Measurements from ENCODE around the gene C1orf35. TPM values are rescaled to one million over a fixed set of nuclear protein-coding genes. Genes with fewer than 3 reads are reported as not detected.

C1orf35 gene
- total RNA-seq: 10 to 100 TPM; 11.9 to 14.7 TPM
- long read RNA-seq, transcript C1orf35-201 (8 exons, 1,427 nt): major isoform, 13 of 39 reads
- long read RNA-seq, partial matches to known transcripts: 23 of 39 reads
- long read RNA-seq, other reads (novel, unspliced or antisense): 3 of 39 reads

DNA sequence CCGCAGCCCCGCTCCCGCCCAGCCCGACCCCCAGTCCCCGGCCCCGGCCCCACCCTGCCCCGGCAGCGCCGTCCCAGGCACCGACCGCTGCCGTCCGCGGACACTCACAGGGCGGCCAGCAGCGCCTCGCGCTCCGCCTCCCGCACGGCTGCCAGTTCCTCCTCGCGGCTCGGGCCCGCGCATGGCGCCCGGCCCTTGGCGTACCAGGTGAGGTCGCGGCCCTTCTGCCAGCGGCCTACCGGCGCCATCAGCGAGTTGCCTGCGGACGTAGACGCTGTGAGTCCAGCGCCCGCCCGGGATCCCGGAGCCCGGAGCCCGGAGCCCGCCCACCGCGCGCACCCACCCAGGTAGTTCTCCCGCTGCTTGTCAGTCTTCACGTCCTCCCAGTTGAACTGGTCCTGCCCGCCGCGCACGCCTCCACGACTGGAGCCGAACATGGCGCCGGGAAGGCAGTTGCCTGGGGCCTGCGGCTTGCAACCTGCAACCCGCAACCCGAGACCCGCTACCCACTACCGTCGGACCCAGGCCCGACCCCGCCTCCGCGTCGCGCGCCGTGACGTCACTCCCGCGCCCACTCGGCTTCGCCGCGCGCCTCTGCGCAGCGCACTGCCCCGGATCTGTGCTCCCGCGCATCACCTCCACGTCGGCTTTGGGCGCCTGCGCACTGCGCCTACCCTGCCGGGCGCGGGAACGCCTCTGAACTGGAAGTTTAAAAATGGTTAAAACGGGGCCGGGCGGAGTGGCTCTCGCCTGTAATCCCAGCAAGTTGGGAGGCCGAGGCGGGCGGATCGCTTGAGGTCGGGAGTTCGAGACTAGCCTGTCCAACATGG, at the start of gene C1orf35:
C1orf35 (minus strand) TSS at position 535 of the 830 bp plus-strand sequence; CDS start at position 437, 98 bp downstream.
- DNase-seq (peak; percentile 94 to 96), ATAC-seq (peak; percentile 82)
- intact Hi-C loops (cut with DNase I, micrococcal nuclease): no loop called here

DNA sequence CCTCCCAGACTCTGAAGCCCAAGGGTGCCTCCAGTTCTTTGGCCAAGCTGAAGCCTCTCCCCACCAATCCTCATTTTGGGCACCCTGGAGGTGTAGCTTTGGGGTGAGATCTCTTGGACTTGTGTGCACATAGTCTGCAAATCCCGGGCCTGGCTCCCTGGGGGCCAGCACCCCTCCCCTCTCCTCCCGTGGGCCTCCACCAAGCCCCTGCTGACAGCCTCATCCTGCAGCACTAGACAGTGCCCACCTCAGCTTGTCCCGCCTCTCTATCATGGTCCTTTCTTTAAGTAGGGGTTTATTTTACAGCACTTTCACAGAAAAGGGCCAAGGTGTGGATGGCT, 49.8 kb upstream of the C1orf35 start:
- DNase-seq (no peak), ATAC-seq (no peak)
- intact Hi-C loops (cut with DNase I, micrococcal nuclease): no loop called here

DNA sequence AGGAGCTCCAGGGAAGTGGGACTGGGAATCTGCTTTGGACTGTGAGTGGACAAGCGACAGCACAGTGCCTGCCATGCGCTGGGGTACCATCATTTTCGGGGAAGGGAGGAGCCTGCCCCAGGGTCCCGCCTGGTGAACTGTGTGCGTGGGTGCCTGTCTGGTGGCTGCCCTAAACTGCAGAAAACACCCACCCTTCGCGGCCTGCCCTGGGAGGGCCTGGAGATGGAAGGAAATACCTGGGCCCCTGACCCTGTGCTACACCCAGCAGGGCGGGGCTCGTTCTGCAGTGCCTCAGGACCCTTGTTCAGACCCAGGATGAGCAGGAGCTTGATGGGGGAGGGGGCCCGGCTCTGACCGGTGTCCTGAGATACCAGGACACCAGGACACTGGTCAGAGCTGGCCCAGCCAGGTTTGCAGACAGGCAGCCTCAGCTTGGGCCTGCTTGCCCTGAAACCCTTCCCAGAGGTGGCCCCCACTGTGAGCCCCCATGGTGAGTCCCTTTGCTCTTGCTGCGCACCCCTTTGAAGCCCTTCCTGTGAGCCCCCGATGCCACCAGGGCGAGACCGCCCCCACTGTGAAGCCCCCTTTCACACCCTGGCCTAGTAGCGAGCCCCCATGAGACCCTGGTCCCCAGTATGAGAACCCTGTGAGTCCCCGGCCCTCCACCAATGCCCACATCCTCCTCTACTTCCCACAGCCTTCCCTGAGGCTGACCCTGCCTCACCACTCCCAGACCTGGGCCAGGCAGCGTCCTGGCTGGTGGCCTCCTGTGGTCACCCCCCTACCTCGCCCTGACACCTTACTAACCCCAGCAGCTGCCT, 49.2 kb upstream of the C1orf35 start:
- no peak for ATAC-seq
- DNase-seq: no peak
- intact Hi-C loops (cut with DNase I, micrococcal nuclease): no loop called here

DNA sequence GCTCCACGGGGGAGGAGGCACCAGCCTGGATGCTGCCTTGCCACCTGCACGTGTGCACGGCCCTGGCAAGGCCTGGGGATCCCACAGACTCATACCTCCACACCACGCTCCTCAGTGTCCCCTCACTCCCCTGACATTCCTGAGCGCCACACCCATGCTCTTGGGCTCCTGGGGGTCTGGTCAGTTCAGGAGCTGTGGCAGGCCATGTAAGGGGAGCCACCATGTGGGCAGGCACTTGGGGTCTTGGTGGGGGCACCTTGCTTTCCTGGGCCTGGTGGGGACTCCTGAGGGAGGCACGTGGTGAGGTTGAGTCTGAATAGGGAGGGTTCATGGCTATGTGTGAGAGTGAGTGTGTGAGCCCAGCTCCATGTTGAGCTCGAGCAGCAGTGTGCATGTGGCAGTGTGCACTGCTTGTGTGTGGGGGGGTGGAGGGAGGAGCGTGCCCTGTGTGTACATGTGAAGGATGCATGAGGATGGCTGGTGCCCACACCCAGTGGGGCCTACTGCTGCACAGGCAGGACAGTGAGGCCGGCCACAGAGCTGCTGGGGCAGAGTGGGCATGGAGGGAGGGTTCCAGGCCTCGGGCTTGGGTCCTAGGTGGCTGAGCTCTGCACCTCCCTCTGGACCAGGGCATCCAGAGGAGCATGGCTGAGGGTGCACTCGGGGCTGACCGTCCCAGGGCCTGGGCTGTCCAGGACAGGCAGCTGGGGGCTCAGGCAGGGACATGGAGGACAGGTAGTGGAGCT, 48.2 kb upstream of the C1orf35 start:
- DNase-seq: peak in 1 of 2 donors; percentile 21
- intact Hi-C loops (cut with DNase I, micrococcal nuclease): no loop called here
- no peak for ATAC-seq

DNA sequence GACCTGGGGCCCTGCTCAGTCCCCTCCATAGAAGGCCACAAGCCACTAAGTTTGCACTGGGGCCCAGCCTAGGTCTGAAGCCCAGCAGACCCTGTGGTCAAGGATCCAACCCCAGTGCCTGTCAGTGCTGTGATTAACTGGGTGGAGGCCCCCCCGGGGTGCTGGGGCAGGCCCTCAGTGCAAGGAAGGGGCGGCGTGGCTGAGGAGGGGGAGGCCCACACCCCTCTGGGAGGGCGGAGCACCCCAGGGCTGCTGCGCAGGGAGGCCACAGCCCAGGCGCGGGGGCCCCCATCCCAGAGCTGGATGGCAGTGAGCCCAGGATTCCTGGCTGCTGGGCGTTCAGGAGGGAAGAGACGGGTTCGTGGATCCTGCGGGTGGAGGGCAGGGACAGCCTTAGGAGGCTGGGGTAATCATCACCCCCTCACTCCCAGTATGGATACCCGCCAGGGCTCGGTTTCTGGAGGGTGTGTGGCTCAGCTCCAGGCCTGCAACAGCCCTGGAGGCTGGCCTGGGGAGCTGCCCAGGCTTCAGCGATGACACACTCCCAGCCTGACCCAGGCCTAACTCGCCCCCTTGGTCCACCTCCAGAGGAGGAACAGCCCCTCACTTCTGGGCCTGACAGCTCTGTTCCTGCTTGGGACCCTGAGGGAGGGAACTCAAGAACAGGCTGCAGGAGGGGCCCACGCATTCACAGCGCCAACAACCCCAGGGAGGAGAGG, 47.5 kb upstream of the C1orf35 start:
- ATAC-seq (peak; percentile 20), DNase-seq (peak; percentile 42 to 74)
- intact Hi-C loops (cut with DNase I, micrococcal nuclease): no loop called here

DNA sequence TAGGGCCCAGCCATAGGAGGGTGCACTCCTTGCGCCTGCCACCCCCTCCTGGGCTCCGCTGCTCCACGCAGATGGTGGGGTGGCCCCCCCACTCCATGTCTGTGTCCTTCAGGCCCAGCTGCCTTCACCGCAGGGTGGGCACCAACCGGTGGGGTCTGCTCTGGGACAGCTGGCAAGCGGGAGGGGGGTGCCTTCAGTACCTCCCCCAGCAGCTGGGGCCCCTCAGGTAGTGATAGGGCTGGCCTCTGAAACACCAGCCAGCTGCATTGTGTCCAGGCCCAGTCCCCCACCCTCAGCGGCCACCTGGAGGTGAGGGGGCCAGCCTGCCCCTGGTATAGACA, 47.0 kb upstream of the C1orf35 start:
- ATAC-seq (peak; percentile 11), DNase-seq (peak; percentile 11 to 26)
- intact Hi-C loops (cut with DNase I, micrococcal nuclease): no loop called here

DNA sequence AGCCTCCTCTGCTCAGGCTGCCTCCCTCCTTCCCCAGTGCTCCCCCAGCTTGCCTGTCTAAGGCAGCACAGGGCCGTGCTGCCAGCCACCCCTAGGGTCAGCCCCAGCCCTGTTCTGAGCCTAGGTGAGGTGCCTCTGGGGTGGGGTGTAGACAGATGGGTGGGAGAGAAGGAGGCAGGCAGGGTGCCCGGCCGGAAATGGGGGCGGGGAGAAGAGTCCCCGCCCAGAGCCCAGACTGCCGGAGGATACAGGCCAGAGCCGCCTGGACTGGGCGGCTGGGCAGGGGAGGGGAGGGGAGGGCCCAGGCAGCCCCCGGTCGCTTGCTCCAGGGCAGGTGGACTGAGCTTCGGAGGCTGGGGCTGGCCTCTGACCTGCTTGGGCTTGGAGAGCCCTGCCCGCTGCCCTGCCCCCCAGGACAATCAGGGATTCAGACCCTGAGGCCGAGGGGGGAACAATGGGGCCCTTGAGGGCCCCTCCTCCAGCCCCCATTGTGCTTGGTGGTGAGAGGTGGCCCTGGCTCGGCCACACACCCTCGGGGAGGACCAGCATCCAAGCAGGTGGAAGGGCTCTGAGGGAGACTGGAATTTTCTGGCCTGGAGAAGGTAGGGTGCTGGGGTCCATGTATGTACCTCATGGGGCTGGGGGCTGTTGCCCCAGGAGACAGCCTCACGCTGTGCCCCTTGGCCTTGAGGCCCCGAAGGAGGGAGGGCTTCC, 46.4 kb upstream of the C1orf35 start, which contains the start of gene GJC2:
GJC2 (plus strand) TSS at position 525 of the 714 bp plus-strand sequence. CDS start 7,829 bp downstream, outside the sequence.
- intact Hi-C loops (cut with DNase I, micrococcal nuclease): no loop called here
- peak; percentile 41 for ATAC-seq
- peak; percentile 19 to 39 for DNase-seq

DNA sequence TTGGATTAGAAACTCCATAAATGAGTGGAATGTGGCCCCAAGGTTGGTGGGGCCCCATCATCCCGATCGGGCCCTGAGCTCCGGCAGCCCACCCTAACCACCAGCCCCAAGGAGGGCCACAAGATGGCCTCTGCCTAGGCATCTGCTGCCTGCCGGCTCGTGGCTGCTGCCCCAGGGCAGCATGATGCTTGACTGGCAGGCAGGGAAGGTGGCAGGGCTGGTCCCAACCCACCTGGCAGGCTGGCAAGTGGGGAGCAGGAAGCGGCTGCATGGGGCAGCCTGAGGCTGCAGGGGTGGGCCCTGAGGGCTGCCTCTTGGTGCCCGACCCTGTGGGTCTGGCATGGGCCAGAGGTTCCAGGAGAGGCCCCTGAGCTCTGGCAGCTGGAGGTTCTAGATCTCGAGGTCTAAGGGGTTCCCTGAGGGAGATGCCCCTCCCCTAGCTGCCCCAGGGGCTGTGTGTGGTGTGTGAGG, 45.8 kb upstream of the C1orf35 start:
- no peak for ATAC-seq
- no peak for DNase-seq
- intact Hi-C loops (cut with DNase I, micrococcal nuclease): no loop called here

DNA sequence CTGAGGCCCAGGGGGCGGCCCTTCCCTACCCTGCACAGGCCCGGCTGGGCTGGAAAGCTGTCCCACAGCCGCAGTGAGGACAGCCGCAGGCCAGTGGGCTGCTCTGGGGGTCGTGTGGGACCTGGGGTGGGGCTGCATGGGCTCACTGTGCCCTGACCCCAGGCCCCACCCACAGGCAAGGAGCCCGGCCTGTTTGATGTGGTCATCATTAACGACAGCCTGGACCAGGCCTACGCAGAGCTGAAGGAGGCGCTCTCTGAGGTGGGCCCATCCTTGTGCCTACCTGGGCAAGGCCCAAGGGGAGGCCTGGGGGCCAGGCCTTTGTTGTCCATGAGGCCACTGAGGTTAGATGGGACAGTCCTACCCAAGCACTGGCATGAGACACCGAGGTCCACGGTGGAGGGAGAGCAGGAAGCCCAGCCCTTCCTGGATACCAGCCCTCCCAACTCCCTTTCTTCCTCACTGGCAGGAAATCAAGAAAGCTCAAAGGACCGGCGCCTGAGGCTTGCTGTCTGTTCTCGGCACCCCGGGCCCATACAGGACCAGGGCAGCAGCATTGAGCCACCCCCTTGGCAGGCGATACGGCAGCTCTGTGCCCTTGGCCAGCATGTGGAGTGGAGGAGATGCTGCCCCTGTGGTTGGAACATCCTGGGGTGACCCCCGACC, 45.2 kb upstream of the C1orf35 start:
- DNase-seq: peak in 1 of 2 donors; percentile 24
- intact Hi-C loops (cut with DNase I, micrococcal nuclease): no loop called here

DNA sequence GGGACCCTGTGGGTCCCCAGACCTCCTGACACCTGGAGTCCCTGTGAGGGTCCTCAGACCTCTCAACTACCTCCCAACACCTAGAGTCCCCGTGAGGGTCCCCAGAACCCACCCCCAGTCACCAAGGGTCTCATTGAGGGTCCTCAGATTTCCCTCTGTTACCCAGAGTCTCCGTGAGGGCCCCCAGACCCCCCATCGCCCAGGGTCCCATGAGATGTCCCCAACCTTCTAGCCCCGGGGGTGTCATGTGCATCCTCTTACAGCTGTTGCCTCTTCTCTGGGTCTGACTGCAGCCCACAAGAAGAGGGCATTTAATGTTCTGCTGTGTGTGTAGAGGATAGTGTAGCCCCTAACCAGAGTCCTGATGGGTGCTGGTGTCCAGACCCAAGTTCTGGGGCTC, 44.6 kb upstream of the C1orf35 start:
- no peak for ATAC-seq
- intact Hi-C loops (cut with DNase I, micrococcal nuclease): no loop called here

More for the DNA sequence above, 45.2 kb upstream of the C1orf35 start:
- ATAC-seq: no peak

DNA sequence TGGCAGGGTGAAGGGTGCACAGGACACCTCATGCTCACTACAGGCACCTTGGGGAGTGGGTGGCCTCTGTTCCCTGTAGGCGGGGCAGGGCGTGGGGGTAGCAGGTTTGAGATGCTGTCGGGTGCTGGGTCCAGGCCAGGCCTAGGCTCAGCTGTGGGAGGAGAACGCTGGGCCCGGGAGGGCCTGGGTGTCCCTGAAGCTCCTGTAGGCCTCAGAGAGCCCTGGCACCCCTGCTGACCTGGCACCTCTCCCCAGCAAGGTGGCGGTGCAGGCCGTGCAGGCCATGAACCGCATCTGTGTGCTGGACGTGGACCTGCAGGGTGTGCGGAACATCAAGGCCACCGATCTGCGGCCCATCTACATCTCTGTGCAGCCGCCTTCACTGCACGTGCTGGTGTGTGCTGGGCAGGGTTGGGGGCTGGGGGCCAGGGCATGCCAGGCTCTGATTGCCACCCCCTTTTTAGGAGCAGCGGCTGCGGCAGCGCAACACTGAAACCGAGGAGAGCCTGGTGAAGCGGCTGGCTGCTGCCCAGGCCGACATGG, 44.1 kb upstream of the C1orf35 start:
- DNase-seq (no peak), ATAC-seq (no peak)
- intact Hi-C loops (cut with DNase I, micrococcal nuclease): no loop called here

More for the DNA sequence above, 44.6 kb upstream of the C1orf35 start:
- no peak for DNase-seq

DNA sequence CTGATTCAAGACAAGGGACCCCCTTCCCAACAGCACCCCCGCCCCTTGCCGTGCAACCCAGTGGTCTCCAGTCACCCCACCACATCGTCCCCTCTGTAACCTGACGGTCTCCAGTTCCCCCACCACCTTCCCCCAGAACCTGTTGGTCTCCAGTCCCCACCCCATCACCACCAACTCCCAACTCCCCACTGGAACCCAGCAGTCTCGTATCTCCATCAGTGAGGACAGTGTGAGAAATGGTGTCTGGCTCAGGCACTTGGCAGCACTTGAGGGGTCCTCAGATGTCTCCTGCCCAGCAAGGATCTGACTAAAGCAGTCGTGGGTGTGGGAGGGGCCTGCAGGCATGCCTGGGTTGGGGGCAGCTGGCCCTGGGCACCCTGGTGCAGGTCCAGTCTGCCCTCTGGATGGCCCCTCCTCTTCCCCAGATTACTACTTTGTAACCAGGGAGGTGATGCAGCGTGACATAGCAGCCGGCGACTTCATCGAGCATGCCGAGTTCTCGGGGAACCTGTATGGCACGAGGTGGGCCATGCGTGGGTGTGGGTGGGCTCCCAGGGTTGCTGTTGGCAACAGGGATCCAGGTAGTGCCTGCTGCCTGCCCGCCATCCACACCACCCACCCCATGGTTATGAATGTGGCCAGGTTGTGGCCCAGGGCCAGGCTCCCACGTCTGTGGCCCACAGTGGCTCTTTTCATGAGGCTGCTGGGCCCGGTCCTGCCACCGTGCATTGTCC, 43.5 kb upstream of the C1orf35 start:
- DNase-seq: peak in 1 of 2 donors; percentile 20
- intact Hi-C loops (cut with DNase I, micrococcal nuclease): no loop called here
- ATAC-seq: no peak

DNA sequence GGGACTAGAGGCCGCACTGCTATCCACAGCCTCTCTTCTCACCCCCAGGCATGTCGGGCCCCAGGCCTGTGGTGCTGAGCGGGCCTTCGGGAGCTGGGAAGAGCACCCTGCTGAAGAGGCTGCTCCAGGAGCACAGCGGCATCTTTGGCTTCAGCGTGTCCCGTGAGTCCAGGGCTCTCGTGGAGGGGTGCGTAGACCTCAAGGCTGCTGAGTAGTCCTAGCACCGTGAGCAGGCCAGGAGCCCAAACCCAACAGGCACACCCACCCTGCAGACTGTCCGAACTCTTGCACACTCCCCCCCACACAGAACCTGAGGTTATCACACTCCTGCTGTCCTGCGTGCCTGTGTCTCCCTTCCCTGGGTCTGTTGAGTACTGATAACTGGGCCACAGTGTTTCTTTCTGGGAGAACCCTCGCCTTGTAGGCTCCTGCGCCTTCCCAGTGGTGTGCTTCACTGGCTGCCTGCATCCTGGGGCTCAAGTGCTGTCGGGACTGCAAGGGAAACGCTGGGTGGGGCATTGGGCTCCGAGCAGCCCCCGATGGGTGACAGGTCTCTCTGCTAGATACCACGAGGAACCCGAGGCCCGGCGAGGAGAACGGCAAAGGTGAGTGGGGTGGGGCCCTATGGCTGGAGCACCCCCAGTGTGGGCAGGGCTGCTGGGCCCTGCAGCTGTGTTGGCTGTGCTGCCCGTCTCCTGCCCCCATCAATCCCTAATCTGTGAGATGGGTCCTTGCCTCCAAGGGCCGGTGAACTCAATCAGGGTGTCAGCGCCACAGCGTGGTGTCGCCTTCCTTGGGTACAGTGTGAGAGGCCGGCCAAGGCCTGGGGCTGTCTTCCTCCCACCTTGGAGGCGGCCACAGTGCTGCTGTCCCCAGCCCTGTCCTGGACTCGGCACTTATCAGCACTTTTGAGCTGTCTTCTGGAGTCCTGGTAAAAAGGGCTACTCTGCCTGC, 42.6 kb upstream of the C1orf35 start:
- no peak for ATAC-seq
- intact Hi-C loops (cut with DNase I, micrococcal nuclease): no loop called here

DNA sequence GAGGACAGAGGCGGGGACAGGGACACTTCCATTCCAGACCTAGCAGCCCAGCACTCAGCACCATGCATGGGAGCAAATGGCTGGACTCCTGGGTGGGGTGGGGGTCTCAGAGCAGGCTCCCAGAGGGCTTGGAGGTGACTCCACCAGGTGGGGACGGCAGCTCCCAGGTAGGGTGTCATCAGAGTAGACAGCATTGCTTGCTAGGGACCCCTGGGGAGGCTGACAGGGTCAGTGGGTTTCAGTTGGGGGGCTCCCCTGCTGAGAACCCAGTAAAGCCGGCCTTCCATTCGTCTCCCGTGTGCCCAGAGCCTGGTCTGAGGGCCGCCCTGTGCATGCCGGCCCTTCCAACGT, 41.8 kb upstream of the C1orf35 start:
- DNase-seq: no peak
- intact Hi-C loops (cut with DNase I, micrococcal nuclease): no loop called here
- ATAC-seq: no peak

More for the DNA sequence above, 42.6 kb upstream of the C1orf35 start:
- no peak for DNase-seq
